SH-SY5Y (cell line): ENCODE measurements around the gene MAPK8IP1.

Source experiments
- GATA2 ChIP-seq: IDR thresholded peaks from 2 replicates; pipeline ENCODE4 v1.6.1; 2011; ENCODE audit warnings: mild to moderate bottlenecking, low read depth, low read length
- GATA3 ChIP-seq: IDR thresholded peaks from 2 replicates; pipeline ENCODE4 v1.6.1; 2011; ENCODE audit warnings: low read depth, mild to moderate bottlenecking, low read length, moderate library complexity

The MAPK8IP1 gene

DNA sequence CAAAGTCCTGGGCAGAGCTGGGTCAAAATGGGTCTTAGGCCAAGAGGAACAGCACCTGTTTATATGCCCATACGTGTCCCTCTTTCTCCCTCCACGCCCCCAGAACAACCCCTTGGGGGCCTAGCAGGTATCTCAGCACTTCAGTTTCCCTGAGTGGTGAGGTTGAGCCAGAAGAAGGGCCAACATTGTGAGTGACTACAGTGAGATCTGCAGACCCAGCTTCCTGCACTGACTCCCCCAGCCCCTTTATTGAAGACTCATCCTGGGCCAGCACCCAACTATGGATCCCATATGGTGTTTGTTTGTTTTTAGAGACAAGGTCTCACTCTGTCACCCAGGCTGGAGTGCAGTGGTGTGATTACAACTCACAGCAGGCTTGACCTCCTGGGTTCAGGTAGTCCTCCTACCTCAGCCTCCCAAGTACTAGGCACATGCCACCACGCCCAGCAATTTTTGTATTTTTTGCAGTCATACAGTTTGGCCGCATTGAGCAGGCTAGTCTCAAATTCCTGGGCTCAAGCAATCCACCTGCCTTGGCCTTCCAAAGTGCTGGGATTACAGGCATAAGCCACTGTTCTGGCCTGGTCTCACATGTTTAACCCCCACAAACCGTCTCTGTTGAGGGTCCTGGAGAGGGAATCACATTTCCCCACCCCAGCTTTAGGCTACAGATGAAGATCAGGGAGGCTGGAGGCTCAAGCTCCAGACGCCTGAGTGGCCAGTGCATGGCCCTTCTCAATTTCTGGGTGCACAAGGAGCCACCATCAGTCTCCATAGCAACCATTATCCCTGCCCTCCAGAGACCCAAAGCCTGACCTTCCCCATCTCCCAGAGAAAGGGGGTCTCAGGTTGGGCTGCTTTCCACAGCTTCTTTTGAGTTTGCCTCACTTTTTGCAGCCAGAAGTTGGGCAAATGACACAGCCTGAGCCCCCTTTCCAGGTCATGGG is 35.4 kb downstream of the MAPK8IP1 start:
- TF ChIP-seq GATA3 (no peak), GATA2 (no peak)

DNA sequence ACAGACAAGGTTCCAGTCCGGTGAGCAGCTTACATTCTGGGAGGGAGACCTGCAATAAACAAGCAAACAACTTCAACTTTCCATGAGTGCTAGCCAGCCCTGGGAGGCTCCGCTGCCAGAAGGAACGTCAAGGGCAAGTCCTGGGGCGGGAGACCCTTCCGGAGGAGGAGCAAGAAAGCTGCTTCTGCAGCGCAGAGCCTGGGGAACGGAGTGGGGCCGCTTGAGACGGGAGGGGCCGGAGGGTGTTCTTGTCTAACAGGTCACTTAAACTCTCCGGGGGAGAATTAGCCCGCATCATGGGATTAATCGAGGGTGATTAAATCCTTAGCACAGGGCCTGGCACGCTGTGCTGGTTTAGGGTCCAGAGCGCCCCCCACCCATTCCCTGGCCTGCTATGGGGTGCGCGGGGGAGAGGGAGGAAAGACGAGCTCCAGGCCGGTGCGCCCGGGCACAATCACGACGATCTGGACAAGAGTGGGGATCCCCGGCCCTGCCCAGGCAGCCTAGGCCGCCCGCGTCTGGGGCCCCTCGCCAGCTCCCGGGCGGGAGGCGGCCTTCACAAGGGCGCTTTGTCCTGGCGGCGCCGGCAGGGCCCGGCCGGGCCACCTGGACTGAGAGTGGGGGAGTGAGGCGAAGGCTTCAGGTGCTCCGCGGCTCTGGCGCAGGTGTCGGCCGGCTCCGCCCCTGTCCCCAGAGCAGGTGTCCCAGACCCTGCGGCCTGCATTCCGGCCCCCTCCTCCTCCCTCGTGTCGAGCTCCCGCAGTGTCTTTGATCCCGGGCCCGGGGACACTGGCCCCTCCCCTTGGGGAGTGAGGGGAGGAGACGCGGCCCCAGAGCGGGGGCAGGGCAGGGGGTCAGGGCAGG is 36.3 kb downstream of the MAPK8IP1 start:
- TF ChIP-seq GATA3 = no peak
- no peak for TF ChIP-seq GATA2

- TF ChIP-seq GATA2 (no peak), GATA3 (no peak)
These were observed 37.1 kb downstream of the MAPK8IP1 start, which contains the start of gene LARGE2 for GRCh38 chr11:45922425-45923082. Gene LARGE2, plus strand, starts transcription at chr11:45922656. Its CDS starts 227 bp downstream, at chr11:45922883.

GRCh38 chr11:45924036-45924915 is 38.8 kb downstream of the MAPK8IP1 start:
- TF ChIP-seq GATA3 (no peak), GATA2 (no peak)

DNA sequence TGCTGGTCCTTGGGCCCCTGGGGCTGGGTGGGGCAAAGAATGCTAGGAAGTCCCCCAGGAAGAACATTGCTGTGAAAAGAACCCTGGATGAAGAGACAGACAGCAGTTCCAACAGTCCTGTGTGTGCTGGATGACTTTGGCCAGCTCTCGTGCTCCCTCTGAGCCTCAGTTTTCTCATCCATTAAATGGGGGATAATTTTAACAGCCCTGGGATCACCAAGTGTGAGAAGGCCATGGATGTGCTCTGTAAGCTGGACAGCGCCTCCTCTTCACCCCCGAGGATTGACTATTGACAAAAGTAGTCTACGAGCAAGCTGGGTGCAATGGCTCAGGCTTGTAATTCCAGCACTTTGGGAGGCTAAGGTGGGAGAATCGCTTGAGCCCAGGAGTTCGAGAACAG is 39.5 kb downstream of the MAPK8IP1 start:
- no peak for TF ChIP-seq GATA3
- TF ChIP-seq GATA2 = no peak

DNA sequence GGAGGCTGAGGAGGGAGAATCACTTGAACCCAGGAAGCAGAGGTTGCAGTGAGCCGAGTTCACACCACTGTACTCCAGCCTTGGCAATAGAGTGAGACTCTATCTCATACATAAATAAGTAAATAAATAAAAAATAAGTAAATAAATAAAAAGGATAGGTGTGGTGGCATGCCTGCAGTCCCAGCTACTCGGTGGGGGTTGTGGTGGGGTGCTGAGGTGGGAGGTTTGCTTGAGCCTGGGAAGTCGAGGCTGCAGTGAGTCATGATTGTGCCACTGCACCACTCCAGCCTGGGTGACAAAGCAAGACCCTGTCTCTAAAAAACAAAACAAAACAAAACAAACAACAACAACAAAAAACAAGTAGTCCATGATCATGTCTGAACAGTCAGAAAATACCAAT is 40.1 kb downstream of the MAPK8IP1 start:
- TF ChIP-seq GATA2 (no peak), GATA3 (no peak)

DNA sequence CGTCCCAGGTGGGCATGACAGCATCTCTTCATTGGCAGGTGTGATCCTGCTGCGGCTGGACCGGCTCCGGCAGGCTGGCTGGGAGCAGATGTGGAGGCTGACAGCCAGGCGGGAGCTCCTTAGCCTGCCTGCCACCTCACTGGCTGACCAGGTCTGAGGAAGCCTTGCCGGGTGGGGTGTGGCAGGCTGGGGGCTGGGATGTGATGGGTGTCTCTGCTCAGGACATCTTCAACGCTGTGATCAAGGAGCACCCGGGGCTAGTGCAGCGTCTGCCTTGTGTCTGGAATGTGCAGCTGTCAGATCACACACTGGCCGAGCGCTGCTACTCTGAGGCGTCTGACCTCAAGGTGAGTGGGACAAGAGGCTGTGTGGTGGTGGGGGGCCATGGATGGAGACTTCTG is 40.5 kb downstream of the MAPK8IP1 start:
- TF ChIP-seq GATA3 (no peak), GATA2 (no peak)

DNA sequence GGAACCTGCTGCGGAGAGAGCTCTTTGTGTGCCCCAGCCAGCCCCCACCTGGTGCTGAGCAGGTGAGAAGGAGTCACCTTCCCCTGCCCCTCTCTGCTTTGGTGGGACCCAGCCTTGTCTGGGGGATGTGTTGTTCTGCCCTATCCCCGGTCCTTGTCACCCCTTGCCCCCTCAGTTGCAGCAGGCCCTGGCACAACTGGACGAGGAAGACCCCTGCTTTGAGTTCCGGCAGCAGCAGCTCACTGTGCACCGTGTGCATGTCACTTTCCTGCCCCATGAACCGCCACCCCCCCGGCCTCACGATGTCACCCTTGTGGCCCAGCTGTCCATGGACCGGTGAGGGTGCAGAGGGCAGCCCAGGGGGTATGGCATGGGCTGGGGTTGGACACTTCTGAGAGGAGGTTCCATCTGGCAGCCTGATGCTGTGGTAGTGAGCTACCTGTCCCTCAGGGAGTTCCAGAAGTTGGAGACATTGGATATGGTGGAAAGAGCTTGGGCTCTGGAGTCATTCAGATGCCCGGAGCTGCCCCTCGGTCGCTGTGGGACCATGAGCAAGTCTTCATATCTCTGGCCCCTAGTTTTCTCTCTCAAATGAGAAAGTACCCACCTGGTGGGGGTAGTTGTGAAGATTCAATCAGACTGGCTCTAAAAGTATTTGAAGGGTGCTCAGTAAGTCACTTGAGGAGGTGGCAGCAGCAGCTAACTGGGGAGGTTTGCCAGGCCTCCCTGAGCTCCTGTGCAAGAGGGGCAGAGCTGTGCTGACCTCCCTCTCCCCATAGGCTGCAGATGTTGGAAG is 41.3 kb downstream of the MAPK8IP1 start:
- no peak for TF ChIP-seq GATA2
- no peak for TF ChIP-seq GATA3

DNA sequence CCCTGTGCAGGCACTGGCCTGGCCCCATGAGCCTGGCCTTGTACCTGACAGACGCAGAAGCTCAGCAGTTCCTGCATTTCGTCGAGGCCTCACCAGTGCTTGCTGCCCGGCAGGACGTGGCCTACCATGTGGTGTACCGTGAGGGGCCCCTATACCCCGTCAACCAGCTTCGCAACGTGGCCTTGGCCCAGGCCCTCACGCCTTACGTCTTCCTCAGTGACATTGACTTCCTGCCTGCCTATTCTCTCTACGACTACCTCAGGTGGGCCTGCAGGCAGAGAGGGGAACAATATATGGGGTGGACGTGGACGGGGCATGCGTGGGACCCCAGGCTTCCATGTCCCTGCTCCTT is 41.9 kb downstream of the MAPK8IP1 start:
- TF ChIP-seq GATA3 = no peak
- no peak for TF ChIP-seq GATA2

DNA sequence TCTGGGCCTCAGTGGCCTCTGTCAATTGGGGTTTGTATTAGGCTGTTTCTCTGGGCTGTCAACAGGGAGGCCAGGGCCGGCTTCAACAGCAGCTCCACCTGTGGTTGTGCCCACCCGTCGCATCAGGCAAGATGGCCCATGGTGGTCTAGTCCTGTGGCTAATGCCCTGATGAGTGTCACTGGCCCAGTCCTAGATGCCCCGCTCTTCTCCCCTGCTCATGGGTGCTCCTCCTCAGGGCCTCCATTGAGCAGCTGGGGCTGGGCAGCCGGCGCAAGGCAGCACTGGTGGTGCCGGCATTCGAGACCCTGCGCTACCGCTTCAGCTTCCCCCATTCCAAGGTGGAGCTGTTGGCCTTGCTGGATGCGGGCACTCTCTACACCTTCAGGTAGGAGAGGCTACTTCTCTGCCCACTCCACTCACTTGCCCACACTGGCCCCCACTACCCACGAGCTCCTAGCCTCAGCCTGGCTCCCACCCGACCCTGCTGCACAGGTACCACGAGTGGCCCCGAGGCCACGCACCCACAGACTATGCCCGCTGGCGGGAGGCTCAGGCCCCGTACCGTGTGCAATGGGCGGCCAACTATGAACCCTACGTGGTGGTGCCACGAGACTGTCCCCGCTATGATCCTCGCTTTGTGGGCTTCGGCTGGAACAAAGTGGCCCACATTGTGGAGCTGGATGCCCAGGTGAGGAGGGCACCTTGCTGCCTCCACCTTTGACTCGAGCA is 42.4 kb downstream of the MAPK8IP1 start:
- TF ChIP-seq GATA2 (no peak), GATA3 (no peak)

DNA sequence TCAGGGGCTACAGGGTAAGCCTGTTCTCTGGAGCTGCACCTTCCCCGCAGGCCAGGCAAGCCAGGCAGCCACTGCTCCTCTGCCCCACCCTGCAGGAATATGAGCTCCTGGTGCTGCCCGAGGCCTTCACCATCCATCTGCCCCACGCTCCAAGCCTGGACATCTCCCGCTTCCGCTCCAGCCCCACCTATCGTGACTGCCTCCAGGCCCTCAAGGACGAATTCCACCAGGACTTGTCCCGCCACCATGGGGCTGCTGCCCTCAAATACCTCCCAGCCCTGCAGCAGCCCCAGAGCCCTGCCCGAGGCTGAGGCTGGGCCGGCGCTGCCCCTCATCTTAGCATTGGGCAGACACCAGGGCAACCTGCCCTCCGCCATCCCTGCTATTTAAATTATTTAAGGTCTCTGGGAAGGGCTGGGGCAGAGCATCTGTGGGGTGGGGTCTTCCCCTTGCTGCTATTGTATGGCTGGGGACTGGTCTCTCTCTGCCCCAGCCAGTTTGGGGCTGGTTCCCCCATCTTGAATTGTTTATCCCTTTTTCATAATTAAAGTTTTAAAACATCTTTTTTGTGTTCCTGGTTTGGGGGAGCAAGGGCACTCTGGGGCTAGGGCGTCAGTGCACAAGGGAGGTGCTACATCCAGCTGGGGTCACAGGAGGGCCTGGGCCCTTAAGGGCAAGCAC is 43.2 kb downstream of the MAPK8IP1 start:
- TF ChIP-seq GATA3 = no peak
- TF ChIP-seq GATA2 = no peak

GRCh38 chr11:45929486-45930030 is 44.1 kb downstream of the MAPK8IP1 start:
- TF ChIP-seq GATA3 (no peak), GATA2 (no peak)
